Umbilical cord (tissue), 2 donors: ENCODE results near the gene N4BP3. TPM values are rescaled to one million over a fixed set of nuclear protein-coding genes. Genes with fewer than 3 reads are reported as not detected.

Experiments used
- DNase-seq: peaks from one replicate; pipeline ENCODE4 v3.0.0-alpha.2; 2015; ENCODE audit warnings: low spot score
- total RNA-seq: library from RNA; depleted of rRNA; stranded (reverse); fragments of >200 nt; gene quantifications from one replicate; pipeline ENCODE4 v1.2.3, GENCODE V29; 2014; ENCODE audit warnings: low replicate concordance; ENCODE audit not compliant: insufficient read depth

N4BP3 gene
- total RNA-seq, 1 donor from 2014 or later: 1.7 TPM

DNA sequence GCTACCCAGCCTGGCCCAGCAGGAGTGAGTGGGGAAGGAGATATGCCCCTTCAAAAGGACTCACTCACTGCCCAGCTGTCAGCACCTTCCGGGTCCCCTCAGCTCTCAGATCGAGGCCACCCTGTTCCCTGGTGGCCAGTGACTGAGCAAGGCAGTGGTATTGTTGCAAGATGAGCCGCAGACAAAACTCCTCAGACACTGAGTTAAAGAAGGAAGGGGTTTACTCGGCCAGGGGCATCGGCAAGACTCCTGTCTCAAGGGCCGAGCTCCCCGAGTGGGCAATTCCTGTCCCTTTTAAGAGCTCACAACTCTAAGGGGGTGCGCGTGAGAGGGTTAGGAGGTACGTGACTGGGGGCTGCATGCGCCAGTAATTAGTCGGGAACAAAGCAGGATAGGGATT lies 9.7 kb upstream of the N4BP3 start:
- DNase-seq: no peak

DNA sequence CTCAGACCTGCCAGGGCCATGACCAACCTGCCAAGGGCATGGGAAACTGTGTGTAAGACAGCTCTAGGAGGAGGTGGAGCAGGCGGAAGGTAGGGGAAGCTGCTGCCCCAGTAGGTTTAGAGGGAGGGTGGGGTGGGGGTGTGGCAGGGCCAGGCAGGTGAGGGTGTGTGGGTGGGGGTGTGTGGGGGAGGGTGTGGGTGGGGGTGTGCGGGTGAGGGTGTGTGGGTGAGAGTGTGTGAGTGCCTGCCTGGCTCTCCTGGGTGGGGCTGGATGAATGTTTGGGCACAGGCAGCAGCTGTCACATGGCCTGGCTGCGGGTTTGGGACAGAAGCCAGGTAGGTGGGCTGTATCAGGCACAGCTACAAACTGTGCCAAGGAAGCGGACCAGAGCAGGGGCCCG lies 8.8 kb upstream of the N4BP3 start:
- DNase-seq: no peak

DNA sequence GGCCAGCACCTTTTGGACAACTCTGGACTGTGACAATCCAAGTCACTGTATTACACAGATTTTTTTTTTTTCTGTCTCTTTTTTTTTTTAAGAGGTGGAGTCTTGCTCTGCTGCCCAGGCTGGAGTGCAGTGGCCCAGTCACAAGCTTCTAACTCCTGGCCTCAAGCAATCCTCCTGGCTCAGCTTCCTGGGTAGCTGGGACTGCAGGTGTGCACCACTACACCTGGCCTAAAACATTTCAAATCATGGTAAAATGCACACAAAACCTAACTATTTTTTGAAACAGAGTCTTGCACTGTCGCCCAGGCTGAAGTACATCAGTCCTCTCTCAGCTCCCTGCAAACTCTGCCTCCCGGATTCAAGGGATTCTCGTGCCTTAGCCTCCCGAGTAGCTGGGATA lies 7.2 kb upstream of the N4BP3 start:
- no peak for DNase-seq

DNA sequence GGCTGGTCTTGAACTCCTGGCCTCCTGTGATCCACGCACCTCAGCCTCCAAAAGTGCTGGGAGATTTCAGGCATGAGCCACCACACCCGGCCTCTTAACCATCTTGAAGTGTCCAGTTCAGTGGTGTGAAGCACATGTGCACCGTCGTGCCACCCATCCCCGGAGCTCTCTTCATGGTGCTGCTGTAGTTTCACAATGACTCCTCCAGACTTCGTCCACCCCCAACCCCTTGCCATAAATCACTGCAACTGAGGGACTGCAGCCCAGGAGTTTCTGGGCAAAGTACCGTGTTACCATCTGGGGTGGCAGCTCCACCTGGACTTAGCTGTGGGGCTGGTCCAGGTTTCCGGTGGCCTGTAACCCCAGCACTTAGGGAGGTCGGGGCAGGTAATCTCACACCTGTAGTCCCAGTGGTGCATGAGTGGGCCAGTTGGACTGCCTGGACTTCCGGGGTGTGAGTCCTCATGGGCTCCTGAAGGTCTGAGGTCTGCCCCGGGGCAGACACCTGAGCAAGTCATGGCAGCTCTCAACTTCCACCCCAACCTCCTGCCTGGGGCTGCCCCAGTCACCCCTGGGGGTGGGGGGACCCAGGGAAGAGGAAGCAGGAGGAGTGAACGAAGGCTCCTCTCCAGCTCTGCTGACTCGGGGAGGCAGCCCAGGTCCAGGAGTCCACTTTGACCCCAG lies 6.6 kb upstream of the N4BP3 start:
- DNase-seq: no peak

DNA sequence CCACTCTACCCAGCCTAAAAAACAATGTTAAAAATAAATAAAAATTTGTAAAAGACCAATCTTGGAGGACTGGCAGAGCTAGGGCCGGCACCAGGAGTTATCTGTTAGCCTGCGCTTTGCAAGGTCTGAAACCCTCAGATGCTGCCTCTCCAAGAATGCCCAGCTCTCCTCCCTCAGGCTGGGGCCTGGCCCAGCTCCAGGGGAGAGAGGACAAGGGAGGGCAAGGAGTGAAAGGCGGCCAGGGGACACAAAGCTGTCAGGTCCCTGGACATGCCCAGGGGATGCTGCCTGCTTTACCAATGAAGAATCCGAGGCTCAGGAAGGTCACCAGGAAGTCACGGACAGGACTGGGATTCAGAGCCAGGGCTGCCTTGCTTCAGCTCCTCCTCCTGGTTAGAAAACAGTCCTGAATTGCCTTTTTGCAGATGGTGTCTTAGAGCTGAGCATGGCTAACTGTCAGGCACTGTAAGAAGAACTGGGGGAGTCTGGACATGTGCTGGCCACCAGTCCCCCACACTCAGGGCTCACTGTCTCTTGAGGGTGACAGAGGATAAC lies 5.5 kb upstream of the N4BP3 start:
- no peak for DNase-seq

DNA sequence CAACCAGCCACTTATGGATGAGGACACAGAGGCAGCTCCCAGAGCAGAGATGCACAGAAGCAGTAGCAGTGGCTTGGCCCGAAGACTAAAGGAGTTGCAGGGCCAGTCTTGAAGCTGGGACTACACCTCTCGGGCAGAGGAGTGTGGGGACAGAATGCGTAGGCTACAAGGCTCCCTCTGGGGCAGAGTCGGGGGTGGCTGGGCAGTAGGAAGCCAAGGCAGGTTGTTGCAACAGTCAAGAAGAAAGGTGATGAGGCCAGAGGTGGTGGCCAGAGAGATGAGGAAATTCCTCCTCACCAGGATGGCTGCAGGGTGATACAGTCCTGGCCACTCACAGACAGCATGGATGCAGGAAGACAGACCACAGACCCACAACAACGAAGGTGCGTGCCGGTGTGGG lies 4.9 kb upstream of the N4BP3 start:
- DNase-seq: no peak

DNA sequence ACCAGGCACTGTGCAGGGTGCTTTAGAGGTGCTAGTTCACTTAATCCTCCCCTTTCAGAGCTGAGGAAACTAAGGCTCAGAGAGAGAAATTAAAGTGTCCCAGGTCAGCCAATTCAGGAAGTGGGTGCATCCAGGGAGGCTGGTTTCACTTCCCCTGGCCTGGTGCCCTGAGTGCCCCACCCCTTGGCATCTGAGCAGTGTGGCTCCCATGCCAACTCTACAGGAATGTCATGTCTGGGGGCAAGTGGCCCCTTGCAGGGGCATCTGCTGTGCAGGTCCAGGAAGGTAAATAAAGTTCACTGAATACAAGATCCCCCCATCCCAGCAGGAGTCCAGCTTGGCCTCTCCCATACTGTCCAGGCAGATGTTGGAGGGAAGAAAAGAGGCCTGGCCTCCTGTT lies 4.4 kb upstream of the N4BP3 start:
- DNase-seq: no peak

DNA sequence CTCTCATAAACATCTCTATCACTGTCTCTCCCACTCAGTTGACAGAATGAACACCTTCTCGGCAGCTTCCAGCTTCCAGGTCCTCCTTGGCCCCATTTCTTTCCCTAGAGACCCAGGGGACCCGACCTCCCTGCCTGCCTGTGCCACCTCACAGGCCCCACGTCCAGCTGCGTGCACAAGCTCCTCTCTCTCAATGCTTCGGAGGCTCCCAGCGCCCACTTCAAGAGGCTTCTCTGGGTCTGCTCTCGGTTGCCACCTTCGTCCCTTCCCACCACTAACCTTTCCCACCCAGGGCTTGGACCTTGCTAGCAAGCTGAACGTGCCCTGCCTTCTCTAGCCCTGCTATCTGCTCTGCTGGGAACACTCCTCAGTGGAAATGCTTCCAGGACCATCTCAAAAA lies 2.8 kb upstream of the N4BP3 start:
- no peak for DNase-seq

DNA sequence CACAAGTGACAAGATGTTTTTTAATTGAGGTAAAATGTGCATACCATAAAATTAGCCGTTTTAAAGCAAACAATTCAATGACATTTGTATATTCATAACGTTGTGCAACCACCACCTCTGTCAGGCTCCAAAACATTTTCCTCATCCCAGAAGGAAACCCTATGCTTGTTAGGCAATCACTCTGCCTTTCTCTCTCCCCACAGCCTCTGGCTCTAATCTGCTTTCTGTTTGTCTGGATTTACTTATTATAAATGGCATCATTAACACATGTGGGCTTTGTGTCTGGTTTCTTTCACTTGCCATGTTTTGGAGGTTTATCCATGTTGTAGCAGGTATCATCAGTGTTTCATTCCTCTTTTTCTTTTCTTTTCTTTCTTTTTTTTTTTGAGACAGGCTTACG lies 1.4 kb upstream of the N4BP3 start:
- DNase-seq: no peak

DNA sequence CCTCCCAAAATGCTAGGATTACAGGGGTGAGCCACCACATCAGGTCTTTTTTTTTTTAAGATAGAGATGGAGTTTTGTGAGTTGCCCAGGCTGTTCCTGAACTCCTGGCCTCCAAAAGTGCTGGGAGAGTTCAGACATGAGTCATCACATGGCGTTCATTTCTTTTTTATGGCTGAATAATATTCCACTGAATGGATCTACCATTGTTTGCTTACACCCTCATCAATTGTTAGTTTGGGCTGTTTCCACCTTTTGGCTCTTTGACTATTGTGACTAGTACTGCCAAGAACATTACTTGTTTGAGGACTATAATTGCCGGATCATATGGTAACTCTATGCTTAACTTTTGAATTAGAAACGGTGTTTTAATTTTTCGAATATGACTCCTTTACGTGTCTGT lies 787 bp upstream of the N4BP3 start:
- DNase-seq: no peak

DNA sequence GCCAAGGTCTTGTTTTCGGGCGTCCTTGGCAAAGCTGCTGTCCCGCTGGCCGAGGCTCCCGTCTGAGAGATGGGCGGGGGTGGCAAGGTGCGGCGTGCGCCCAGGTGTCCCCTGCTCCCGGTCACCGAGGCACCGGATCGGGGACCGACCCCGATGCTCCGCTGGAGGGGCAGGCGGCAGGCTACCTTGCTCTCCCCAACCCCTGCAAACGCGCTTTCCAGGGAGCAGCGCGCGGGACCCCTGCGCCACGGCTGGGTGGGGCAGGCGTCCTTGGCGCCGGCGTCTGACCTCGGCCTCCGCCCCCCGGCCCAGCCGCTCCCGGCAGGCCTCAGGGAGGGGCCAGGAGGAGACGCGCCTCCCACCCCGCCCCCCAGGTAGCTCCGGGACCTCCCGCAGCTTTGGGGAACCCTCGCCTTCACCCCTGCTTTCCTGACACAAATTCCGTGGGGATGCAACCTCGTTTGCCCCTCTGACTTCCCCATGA lies 551 bp downstream of the N4BP3 start:
- DNase-seq: no peak

DNA sequence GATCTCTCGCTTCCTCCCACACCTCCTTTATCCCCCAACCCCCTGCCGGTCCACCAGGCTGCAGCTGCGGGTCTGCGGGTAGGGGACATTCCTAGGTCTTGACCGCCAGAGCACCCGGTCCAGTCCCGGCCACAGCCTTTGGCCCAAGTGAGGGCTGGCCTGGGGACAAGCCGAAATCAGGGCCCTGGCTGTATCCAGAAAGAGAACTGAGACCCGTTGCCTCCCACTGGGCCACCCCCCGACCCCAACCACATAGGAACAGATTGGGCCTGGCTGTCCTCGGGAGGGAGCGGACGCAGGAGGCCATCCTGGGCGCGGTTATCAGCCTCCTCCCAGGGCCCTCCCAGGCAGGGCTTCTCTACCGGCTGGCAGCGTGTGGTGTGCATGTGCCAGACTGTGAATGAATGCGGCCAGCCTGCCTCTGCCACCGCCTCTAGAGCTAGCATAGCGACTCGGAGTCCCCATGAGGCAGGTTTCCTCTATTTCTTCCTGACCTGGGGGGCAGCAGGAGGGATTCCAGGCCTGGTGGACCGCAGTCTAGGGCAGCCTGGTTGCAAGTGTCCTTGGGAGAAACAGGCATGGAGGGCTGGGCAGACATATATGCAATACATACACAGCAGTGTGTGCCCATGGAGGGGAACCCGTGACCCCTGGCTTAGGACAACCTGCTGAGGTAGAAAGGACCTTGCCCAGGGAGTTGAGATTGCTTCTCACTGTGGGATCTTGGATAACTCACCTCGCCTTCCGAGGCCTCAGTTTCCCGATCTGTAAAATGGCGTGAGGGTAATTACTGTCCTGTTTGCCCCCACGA lies 1.2 kb downstream of the N4BP3 start:
- no peak for DNase-seq

DNA sequence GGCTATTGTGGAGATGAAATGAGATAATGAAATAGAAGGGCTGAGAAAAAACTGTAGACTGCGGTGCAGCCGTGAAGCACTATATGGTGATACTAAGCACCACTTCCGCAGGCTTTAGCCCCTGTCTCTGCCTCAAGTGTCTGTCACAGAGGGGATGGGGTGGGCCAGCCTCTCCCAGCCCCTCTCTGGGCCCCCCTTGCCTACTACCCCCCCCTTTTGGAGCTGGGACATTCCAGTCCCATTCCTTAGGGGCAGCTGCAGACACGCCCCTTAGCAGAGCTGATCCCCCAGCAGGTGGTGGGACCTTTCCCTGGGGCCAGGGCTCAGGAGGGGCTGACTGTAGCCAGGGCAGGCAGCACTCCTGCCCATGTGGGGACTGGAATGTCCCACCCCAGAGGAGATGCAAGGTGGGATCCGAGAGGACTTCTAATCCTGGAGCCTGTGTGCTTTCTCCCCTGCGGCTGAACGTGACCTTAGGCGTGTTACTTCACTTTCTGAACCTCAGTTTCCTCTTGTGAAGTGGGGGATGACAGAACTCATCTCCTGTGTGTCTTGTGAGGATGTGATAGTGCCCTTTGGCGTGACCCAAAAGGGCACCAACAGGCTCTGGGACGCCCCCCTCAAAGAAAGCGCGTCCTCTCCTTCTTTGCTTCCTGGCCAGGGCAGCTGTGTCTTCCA lies 1.9 kb downstream of the N4BP3 start:
- DNase-seq: no peak

DNA sequence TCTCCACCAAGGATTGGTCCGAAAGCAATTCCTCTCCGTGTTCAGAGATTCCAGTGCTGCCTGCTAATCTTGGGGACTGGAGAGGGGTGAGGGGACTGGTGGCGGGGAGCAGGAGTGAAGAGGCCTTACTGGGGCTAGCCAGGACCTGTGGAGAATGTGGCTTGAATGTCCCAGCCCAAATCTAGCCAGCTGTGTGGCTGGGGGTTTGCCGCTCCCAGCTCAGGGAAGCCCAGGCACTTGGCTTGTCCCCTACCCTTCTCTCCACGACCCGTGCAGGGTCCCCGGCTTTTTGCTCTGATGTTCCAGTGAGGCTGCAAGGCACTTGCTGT lies 2.4 kb downstream of the N4BP3 start:
- DNase-seq: no peak

DNA sequence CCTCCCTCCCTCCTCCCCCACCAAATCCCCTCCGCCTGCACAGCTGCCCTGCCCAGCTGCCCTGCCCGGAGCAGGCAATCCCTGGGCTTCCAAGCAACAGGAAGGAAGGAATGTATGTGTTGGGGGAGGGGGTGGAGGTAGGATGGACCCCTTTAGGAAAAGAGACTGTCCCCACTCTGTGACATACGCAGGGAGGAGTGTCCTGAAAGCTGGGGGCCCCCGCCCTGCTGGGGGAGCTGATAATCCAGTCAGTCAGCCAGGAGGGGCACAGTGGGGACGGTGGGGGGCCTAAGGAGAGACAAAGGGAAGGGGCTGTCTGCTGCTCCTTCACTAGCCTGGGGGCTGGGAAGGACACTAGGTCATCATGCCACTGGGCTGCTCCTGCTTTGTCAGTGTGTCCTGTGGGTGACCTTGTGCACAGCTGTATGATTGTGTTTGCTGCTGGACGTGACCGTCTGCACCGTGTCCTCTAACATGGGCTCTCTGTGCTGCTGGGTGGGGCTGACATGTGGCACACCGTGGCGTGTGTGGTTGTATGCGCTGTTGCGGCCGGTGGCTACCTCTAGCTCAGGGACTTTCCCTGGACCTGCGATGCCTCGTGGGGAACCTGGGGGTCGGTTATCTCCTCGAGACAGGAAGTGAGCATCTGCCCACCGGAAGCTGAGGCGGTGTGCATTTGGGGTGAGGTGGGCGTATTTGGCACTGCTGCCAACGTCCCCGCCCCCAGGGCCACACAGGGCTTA lies 3.0 kb downstream of the N4BP3 start:
- no peak for DNase-seq

DNA sequence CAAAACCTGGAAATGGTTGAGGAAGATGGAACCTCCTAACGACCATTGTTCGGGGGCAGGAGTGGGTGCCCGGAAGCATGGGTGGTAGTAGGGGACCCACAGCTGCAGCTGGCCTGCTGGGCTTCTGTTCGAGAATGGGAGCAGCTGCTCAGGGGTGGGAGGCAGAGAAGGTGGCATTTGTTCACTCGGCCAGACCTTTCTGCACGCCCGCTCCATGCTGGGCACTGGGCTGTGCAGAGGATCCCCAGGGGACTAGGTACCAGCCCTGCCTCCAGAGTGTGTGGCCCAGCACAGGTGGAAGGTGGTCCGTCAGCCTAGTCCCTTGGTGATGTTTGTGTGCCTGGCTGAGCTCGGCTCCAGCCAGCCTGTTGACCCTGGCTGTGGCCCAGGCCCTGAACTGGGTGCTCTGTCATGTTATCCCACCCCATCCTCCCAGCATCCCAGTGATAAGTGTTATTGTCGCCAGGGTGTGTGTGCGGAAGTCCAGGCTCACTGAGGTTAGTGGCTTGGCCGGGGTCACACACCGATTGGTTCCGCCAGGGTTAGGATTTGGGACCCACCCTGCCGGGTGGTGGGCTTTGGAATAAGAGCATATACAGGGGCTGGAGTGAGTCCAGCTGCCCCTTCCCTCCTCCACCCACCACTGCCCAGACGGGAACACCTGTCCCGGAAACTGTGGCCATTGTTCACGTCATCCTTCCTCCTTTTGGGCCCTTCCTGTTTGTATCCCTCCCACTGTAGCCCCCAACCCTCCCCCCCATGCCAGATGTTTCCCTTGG lies 4.8 kb downstream of the N4BP3 start:
- no peak for DNase-seq

DNA sequence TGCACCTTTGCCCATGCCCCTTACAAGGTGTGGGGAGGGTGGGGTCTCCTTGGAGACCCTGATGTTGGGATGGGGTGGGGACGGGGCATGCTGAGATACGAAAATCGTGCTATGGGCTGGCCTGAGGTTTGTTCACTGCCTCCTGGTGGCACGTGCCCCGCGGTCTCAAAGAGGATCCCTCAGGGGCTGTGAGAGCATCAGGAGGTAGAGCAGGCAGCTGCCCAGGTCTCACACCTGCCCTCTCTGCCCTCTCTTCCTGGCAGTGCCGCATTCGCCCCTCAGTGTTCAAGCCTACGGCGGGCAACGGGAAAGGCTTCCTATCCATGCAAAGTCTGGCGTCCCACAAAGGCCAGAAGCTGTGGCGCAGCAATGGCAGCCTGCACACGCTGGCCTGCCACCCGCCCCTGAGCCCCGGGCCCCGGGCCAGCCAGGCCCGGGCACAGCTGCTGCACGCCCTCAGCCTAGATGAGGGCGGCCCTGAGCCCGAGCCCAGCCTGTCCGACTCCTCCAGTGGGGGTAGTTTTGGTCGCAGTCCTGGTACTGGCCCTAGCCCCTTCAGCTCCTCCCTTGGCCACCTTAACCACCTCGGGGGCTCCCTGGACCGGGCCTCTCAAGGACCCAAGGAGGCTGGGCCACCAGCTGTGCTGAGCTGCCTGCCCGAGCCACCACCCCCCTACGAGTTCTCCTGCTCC lies 6.7 kb downstream of the N4BP3 start:
- DNase-seq: no peak

DNA sequence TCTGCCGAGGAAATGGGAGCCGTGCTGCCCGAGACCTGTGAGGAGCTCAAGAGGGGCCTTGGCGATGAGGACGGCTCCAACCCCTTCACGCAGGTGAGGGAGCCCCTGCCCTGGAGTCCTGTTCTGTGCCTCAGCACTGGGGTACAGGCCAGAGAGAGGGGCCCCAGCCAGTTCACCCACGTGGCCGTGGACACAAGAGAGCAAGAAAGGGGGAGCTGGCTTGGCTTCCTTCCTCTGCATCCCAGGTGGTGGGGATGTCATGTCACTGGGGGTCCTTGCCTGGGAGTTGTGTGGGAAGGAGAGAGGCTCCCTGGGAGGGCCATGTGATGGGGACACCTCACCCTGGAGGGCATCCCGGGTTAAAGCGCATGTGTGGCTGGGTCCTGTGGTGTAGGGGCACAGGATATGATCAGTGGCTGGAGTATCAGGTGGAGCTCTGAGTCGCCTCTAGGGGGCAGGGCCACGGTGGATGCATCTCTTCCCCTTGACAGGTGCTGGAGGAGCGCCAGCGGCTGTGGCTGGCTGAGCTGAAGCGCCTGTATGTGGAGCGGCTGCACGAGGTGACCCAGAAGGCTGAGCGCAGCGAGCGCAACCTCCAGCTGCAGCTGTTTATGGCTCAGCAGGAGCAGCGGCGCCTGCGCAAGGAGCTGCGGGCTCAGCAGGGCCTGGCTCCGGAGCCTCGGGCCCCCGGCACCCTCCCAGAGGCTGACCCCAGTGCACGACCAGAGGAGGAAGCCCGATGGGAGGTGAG lies 7.5 kb downstream of the N4BP3 start:
- DNase-seq: peak; percentile 47

DNA sequence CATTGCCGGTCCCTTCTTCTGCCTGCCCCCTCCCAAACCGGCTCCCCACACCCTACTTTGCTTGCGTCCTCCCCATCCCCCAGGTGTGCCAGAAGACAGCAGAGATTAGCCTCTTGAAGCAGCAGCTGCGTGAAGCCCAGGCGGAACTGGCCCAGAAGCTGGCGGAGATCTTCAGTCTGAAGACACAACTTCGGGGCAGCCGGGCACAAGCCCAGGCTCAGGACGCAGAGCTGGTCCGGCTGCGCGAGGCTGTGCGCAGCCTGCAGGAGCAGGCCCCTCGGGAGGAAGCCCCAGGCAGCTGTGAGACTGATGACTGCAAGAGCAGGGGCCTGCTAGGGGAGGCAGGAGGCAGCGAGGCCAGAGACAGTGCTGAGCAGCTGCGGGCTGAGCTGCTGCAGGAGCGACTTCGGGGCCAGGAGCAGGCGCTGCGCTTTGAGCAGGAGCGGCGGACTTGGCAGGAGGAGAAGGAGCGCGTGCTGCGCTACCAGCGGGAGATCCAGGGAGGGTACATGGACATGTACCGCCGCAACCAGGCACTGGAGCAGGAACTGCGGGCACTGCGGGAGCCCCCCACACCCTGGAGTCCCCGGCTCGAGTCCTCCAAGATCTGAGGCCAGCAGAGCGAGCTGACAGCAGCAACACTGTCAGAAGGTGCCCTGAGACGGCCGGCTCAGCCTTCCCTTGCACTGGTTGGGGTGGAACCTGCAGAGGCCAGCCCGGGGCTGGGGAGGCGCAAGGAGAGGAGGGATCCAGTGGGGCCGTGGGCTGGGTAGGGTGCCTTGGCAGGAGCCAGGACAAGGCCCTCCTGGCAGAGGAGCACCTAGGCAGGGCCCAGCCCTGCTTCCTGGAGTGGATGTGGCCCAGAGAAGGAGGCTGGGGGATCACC lies 8.3 kb downstream of the N4BP3 start:
- no peak for DNase-seq
